Measurements from ENCODE around the gene LEMD1.

Gene LEMD1

DNA sequence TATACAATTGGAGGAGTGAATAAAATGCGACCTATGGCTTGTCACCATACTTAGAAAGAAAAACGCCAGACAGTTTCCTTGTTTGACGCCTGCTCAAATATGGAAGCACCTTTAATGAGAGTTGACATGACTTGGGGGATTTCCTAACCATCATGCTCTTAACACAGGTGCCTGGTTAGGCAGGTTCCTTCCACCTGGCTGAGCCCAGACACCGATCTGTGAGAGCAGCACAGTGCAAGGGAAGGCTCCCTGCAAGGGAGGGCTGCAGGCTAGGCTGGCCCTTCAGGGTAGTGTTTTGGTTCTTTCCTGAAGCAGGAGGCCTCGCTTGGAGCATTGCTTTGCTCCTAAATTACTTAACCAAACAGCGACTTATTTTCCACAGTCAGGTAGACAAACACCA lies 40.6 kb downstream of the LEMD1 start:
- H3K36me3 ChIP-seq (ENCODE audit: control insufficient read depth in 4 of 4, insufficient read depth in 4 of 4, low read length in 3 of 4): no peaks in the 10 kb centered on the region
- DNase-seq: no peak
- ChIA-PET CTCF (interaction anchor here (0.5 to 2.3 kb wide), 6 partner anchors 11 to 143 kb away, joined by 3 to 11 read pairs (median 3); no protein-coding TSS in a partner anchor), POLR2A (no interaction called here)
- no peak overlapping the region for H3K27ac ChIP-seq (ENCODE audit: insufficient read depth in 1 of 2, low read depth in 1 of 2, low read length in 2 of 2, poor library complexity in 1 of 2, severe bottlenecking in 2 of 2)
- H3K27me3 ChIP-seq (replicated peaks in 2 of 5; ENCODE audit: control insufficient read depth in 4 of 5, insufficient read depth in 5 of 5, low read length in 4 of 5): peaks cover 0 to 10% (median 6%) of the 10 kb centered on the region in 5 experiments
- 89% methylated on average over 5 of the region's 6 CpGs for WGBS (ENCODE audit: insufficient coverage)
- H3K4me3 ChIP-seq (ENCODE audit: control insufficient read depth in 1 of 7, extremely low read depth in 1 of 7, insufficient read depth in 4 of 7, low read depth in 2 of 7, low read length in 6 of 7): no peak overlapping the region
- no peaks in the 10 kb centered on the region for H3K4me1 ChIP-seq (ENCODE audit: control extremely low read depth in 1 of 4, control insufficient read depth in 4 of 4, insufficient read depth in 4 of 4, low read length in 3 of 4)
- H3K9me3 ChIP-seq (ENCODE audit: control extremely low read depth in 1 of 5, control insufficient read depth in 4 of 5, insufficient read depth in 2 of 5, low read depth in 1 of 5, low read length in 4 of 5): no peaks in the 10 kb centered on the region

DNA sequence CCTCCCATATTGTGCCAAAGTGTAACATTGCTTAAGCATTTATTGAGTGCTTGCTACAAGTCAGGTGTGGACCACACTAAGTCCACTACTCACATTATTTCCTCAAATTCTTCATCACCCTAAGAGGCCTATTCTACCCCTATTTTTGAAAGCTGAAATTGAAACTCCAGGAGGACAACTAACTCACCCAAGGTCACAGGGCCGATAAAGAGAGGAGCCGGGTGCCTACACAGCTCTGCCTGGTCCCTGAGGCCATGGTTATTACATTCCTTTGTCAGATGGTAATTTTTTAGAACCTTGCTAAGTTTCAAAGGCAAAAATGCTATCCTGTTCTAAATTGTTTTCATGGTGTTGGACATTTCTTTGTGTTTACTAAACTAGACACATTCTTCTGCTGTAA lies 41.0 kb downstream of the LEMD1 start:
- Histone ChIP-seq H3K4me1 (ENCODE audit: control extremely low read depth in 1 of 4, control insufficient read depth in 4 of 4, insufficient read depth in 4 of 4, low read length in 3 of 4) (no peaks in the 10 kb centered on the region), H3K36me3 (ENCODE audit: control insufficient read depth in 4 of 4, insufficient read depth in 4 of 4, low read length in 3 of 4) (no peaks in the 10 kb centered on the region), H3K9me3 (ENCODE audit: control extremely low read depth in 1 of 5, control insufficient read depth in 4 of 5, insufficient read depth in 2 of 5, low read depth in 1 of 5, low read length in 4 of 5) (no peaks in the 10 kb centered on the region), H3K27me3 (replicated peaks in 2 of 5; ENCODE audit: control insufficient read depth in 4 of 5, insufficient read depth in 5 of 5, low read length in 4 of 5) (peaks cover 0 to 15% (median 7%) of the 10 kb centered on the region in 5 experiments), H3K4me3 (ENCODE audit: control insufficient read depth in 1 of 7, extremely low read depth in 1 of 7, insufficient read depth in 4 of 7, low read depth in 2 of 7, low read length in 6 of 7) (no peak overlapping the region), H3K27ac (ENCODE audit: insufficient read depth in 1 of 2, low read depth in 1 of 2, low read length in 2 of 2, poor library complexity in 1 of 2, severe bottlenecking in 2 of 2) (no peak overlapping the region)
- WGBS (ENCODE audit: insufficient coverage): no CpG with 5 or more reads among the region's 2 CpGs
- ChIA-PET POLR2A (interaction anchor here (0.6 kb wide), 1 partner anchor 439 kb away, joined by 3 read pairs; no protein-coding TSS in a partner anchor), CTCF (interaction anchor here (0.5 to 2.3 kb wide), 7 partner anchors 11 to 143 kb away, joined by 3 to 11 read pairs (median 3); no protein-coding TSS in a partner anchor)
- no peak for DNase-seq

DNA sequence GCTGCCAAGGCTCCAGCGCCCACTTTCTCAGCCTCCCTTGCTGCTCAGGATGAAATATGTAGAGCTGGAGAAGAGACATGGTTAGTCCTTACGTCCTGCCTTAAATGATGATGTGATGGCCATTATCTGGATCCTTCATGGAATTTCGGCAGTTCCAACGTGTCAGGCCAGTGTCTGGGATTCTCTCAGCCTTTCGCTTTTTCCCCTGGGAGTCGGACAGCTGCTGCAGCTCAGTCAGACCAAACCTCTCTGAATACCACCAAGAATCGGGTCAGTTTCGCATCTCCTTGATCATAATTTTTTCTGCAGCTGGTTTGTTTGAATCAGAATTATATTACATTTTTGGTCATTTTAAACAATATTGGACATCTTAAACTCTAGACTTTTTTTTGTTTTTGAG lies 42.8 kb downstream of the LEMD1 start:
- H3K27me3 ChIP-seq (replicated peaks in 2 of 5; ENCODE audit: control insufficient read depth in 4 of 5, insufficient read depth in 5 of 5, low read length in 4 of 5): peaks cover 0 to 21% (median 7%) of the 10 kb centered on the region in 5 experiments
- WGBS (ENCODE audit: insufficient coverage): 94% methylated on average over 5 of the region's 8 CpGs

DNA sequence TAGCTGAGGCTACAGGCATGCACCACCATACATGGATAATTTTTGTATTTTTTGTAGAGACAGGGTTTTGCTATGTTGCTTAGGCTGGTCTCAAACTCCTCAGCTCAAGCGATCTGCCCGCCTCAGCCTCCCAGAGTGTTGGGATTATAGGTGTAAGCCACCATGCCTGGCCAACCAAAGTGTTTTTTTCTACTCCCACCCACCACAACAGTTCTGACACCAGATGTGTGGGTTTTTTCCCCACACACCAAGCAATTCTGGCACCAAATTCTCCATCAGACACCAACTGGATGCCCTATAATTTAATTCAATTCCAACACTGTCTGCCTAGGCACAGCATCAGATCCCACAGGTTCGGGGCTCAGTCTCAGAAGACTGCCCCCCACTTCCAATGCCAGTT lies 44.5 kb downstream of the LEMD1 start:
- H3K4me1 ChIP-seq (ENCODE audit: control extremely low read depth in 1 of 4, control insufficient read depth in 4 of 4, insufficient read depth in 4 of 4, low read length in 3 of 4): peaks cover 0 to 4% (median 0%) of the 10 kb centered on the region in 4 experiments
- H3K27me3 ChIP-seq (replicated peaks in 2 of 5; ENCODE audit: control insufficient read depth in 4 of 5, insufficient read depth in 5 of 5, low read length in 4 of 5): peaks cover 2 to 23% (median 6%) of the 10 kb centered on the region in 5 experiments
- ChIA-PET POLR2A (no interaction called here), CTCF (no interaction called here)
- H3K9me3 ChIP-seq (ENCODE audit: control extremely low read depth in 1 of 5, control insufficient read depth in 4 of 5, insufficient read depth in 2 of 5, low read depth in 1 of 5, low read length in 4 of 5): no peaks in the 10 kb centered on the region
- no peak overlapping the region for H3K4me3 ChIP-seq (ENCODE audit: control insufficient read depth in 1 of 7, extremely low read depth in 1 of 7, insufficient read depth in 4 of 7, low read depth in 2 of 7, low read length in 6 of 7)
- DNase-seq: no peak
- no peak overlapping the region for H3K27ac ChIP-seq (ENCODE audit: insufficient read depth in 1 of 2, low read depth in 1 of 2, low read length in 2 of 2, poor library complexity in 1 of 2, severe bottlenecking in 2 of 2)
- H3K36me3 ChIP-seq (ENCODE audit: control insufficient read depth in 4 of 4, insufficient read depth in 4 of 4, low read length in 3 of 4): no peaks in the 10 kb centered on the region
- WGBS (ENCODE audit: insufficient coverage): 93% methylated on average over 3 of the region's 3 CpGs

More for the DNA sequence above, 42.8 kb downstream of the LEMD1 start:
- H3K36me3 ChIP-seq (ENCODE audit: control insufficient read depth in 4 of 4, insufficient read depth in 4 of 4, low read length in 3 of 4): no peaks in the 10 kb centered on the region
- DNase-seq: no peak
- POLR2A ChIA-PET: no interaction called here
- H3K9me3 ChIP-seq (ENCODE audit: control extremely low read depth in 1 of 5, control insufficient read depth in 4 of 5, insufficient read depth in 2 of 5, low read depth in 1 of 5, low read length in 4 of 5): no peaks in the 10 kb centered on the region
- H3K27ac ChIP-seq (ENCODE audit: insufficient read depth in 1 of 2, low read depth in 1 of 2, low read length in 2 of 2, poor library complexity in 1 of 2, severe bottlenecking in 2 of 2): no peak overlapping the region
- CTCF ChIA-PET: no interaction called here
- peaks cover 0 to 2% (median 0%) of the 10 kb centered on the region in 4 experiments for H3K4me1 ChIP-seq (ENCODE audit: control extremely low read depth in 1 of 4, control insufficient read depth in 4 of 4, insufficient read depth in 4 of 4, low read length in 3 of 4)
- no peak overlapping the region for H3K4me3 ChIP-seq (ENCODE audit: control insufficient read depth in 1 of 7, extremely low read depth in 1 of 7, insufficient read depth in 4 of 7, low read depth in 2 of 7, low read length in 6 of 7)

DNA sequence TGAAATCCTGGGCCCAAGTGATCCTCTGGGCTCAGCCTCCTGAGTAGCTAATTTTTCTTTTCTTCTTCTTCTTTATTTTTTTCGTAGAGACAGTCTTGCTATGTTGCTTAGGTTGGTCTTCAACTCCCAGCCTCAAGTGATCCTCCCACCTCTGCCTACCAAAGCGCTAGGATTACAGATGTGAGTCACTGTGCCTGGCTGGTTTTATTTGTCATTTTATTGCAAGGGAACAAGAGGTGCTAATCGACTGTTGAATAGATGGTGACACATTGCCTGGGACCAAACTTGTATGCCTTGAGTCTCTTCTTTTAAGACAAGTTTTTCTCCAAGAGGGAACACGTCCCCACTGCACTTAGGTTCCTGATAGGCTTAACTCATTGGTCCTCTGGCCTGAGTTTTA lies 45.1 kb downstream of the LEMD1 start:
- Histone ChIP-seq H3K27me3 (replicated peaks in 2 of 5; ENCODE audit: control insufficient read depth in 4 of 5, insufficient read depth in 5 of 5, low read length in 4 of 5) (peaks cover 2 to 23% (median 6%) of the 10 kb centered on the region in 5 experiments), H3K27ac (ENCODE audit: insufficient read depth in 1 of 2, low read depth in 1 of 2, low read length in 2 of 2, poor library complexity in 1 of 2, severe bottlenecking in 2 of 2) (no peak overlapping the region), H3K36me3 (ENCODE audit: control insufficient read depth in 4 of 4, insufficient read depth in 4 of 4, low read length in 3 of 4) (no peaks in the 10 kb centered on the region), H3K4me3 (ENCODE audit: control insufficient read depth in 1 of 7, extremely low read depth in 1 of 7, insufficient read depth in 4 of 7, low read depth in 2 of 7, low read length in 6 of 7) (no peak overlapping the region), H3K4me1 (ENCODE audit: control extremely low read depth in 1 of 4, control insufficient read depth in 4 of 4, insufficient read depth in 4 of 4, low read length in 3 of 4) (peaks cover 0 to 4% (median 0%) of the 10 kb centered on the region in 4 experiments), H3K9me3 (ENCODE audit: control extremely low read depth in 1 of 5, control insufficient read depth in 4 of 5, insufficient read depth in 2 of 5, low read depth in 1 of 5, low read length in 4 of 5) (no peaks in the 10 kb centered on the region)
- no peak for DNase-seq
- CTCF ChIA-PET: no interaction called here
- 91% methylated on average over 3 of the region's 4 CpGs for WGBS (ENCODE audit: insufficient coverage)
- POLR2A ChIA-PET: no interaction called here

DNA sequence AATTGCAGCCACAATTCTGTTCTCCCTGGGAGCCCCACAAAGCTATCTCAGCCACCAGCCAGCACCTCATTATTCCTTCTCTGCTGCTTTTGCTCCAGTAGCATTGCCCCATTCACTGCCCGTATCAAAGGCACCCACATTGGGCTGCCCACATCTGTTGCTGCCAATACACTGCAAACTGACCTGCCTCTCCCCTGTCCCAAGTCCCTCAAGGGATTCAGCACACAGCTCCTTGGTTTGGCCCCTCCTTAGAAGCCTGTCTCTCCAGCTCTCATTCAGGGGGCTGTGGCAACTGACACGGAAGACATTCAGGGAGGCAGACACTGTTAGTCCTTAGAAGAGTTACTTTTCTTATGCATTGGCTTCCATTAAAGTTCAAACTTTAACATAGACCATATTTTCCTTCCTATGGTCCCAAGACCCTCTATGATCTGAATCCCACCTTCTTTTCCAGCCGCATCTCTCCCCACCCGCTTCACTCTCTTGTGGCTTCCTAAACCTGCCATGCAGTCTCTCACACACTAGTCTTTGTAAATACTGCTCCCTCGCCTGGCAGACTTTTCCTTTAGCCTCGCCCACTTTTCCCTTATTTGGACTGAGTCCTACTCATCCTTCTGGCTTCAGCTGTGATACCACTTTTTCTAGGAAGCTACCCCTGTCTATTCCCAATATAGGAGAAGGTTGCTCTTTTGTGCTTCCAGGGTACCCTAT lies 45.9 kb downstream of the LEMD1 start:
- Histone ChIP-seq H3K27ac (ENCODE audit: insufficient read depth in 1 of 2, low read depth in 1 of 2, low read length in 2 of 2, poor library complexity in 1 of 2, severe bottlenecking in 2 of 2) (no peak overlapping the region), H3K27me3 (replicated peaks in 2 of 5; ENCODE audit: control insufficient read depth in 4 of 5, insufficient read depth in 5 of 5, low read length in 4 of 5) (peaks cover 2 to 23% (median 6%) of the 10 kb centered on the region in 5 experiments), H3K36me3 (ENCODE audit: control insufficient read depth in 4 of 4, insufficient read depth in 4 of 4, low read length in 3 of 4) (no peaks in the 10 kb centered on the region), H3K9me3 (ENCODE audit: control extremely low read depth in 1 of 5, control insufficient read depth in 4 of 5, insufficient read depth in 2 of 5, low read depth in 1 of 5, low read length in 4 of 5) (no peaks in the 10 kb centered on the region), H3K4me1 (ENCODE audit: control extremely low read depth in 1 of 4, control insufficient read depth in 4 of 4, insufficient read depth in 4 of 4, low read length in 3 of 4) (peaks cover 0 to 4% (median 0%) of the 10 kb centered on the region in 4 experiments), H3K4me3 (ENCODE audit: control insufficient read depth in 1 of 7, extremely low read depth in 1 of 7, insufficient read depth in 4 of 7, low read depth in 2 of 7, low read length in 6 of 7) (no peak overlapping the region)
- CTCF ChIA-PET: interaction anchor here (0.8 to 1.0 kb wide), 3 partner anchors 10 to 116 kb away, joined by 3 read pairs; no protein-coding TSS in a partner anchor
- DNase-seq: no peak
- WGBS (ENCODE audit: insufficient coverage): 27% methylated on average over 6 of the region's 6 CpGs
- POLR2A ChIA-PET: no interaction called here

All from common myeloid progenitor, CD34-positive (primary cell).